HG03439 (cell line): ENCODE data around the gene SPACA4.
A peak's percentile ranks its signal among the peaks of the same experiment; 100 is the strongest.

Experiments
- ATAC-seq: cut with Tn5 transposase; IDR thresholded peaks from one replicate; pipeline ENCODE4 v1.9.1; 2021; ENCODE audit warnings: mild to moderate bottlenecking, moderate library complexity; ENCODE audit not compliant: unreplicated experiment

Gene SPACA4

DNA sequence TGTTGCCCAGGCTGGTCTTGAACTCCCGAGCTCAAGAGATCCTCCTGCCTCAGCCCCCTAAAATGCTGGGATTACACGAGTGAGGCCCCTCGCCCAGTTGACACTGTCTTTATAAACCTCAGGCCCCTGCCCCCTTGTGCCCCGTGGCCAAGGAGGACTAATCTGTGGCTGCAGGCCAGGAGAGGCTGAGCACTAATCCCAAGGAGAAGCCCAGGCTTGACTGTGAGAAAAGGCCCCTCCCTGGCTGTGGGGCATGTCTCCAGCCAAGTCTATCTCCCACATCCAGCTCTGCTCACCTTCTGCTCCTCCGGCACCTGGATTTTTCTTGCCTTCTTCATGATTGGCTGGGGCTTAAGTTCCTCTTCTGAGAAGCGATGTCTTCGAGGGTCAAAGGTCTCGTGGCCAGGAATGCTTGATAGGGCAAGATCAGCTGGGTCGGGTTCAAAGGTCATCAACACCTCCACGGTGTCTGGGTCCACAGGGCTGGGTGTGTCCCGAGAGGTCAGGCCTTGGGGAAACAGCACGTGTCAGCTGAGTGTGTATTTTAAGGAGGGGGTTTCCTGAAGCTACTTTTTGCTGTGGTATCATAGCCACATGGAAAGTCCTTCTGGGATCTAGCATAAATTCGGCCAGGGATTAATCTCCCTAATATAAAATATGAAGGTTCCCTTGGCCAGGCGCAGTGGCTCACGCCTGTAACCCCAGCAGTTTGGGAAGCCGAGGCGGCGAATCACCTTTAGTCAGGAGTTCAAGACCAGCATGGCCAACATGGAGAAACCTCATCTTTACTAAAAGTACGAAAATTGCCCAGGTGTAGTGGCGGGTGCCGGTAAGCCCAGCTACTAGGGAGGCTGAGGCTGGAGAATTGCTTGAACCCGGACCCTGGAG, 26.9 kb downstream of the SPACA4 start:
- ATAC-seq: no peak

- ATAC-seq: no peak
Measured at GRCh38 chr19:48634036-48634342, 27.4 kb downstream of the SPACA4 start.

GRCh38 chr19:48634424-48635262, 28.1 kb downstream of the SPACA4 start:
- ATAC-seq: peak; percentile 35

GRCh38 chr19:48635263-48635965, 28.9 kb downstream of the SPACA4 start:
- no peak for ATAC-seq

DNA sequence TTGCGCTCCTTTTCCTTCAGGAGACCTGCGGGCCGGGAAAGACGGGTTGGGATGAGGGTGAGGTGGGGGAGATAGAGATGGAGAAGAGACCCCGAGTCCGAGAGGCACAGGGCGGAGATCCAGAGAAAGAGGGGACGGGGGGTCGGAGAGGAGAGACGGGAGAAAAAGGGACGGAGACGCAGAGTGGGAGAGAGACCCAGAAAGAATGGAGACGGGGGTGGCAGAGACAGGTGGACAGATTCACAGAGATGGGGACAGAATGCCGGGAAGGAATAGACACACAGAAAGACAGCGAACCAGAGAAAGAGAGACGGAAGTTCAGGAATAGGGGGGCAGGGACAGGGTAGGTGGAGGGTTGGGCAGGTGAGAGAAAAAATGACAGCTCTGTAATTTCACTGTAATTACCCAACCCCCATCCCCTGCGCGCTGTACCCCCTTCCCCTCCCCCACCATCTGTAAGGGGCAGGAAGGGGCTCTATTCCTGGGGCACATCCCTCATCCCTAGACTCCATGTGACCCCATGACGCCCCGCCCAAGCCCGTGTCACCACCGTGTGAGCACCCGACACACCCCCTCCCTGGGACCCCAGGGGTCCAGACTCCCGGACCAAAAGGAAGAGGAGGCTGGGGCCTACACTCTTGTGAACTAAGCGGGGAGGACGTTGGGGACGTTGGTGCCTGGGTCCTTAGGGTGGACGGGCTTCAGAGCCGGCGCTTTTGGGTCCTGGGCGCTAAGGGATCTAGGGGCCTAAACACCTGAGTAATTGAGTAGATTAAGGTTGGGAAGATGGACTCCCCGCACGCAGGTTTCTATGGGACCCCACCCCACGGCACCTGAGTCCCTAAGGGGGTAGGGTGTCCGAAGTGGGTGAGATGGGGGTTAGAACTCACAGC, 29.7 kb downstream of the SPACA4 start:
- no peak for ATAC-seq

GRCh38 chr19:48636859-48637448, 30.4 kb downstream of the SPACA4 start, which contains the start of gene DBP:
TSS of gene DBP (minus strand) at chr19:48637379. CDS start at chr19:48636994, 385 bp downstream.
- peak; percentile 0 for ATAC-seq

- ATAC-seq: peak; percentile 58
Measured at GRCh38 chr19:48637449-48637947, 31.0 kb downstream of the SPACA4 start.

- peak; percentile 14 for ATAC-seq
Measured at GRCh38 chr19:48637948-48638830, 31.6 kb downstream of the SPACA4 start.

DNA sequence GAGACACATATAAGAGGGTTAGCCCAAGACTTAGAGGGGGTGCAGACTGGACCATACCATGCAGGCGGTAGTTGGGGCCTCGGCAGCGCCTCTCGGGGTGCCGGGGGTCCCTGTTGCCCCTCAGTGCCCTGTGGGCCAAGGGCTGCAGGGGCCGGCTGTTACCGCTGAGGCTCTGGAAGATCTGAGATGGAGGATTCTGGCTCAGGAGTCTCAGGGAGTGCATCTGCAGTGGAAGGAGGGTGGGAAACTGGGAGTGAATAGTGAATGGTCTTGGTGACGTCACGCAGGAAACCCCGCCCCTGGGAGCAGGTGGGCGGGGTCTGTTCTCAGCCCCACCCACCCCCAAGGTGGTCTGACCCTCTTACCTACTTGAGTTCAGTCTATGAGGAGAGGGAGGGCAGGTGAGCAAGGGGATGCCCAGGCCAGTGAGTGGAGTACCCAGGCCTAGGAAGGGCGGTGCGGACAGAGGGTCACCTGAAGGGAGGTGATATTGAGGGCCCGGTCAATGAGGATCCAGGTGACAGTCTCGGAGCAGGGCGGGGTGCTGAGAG, 32.4 kb downstream of the SPACA4 start:
- ATAC-seq: no peak

DNA sequence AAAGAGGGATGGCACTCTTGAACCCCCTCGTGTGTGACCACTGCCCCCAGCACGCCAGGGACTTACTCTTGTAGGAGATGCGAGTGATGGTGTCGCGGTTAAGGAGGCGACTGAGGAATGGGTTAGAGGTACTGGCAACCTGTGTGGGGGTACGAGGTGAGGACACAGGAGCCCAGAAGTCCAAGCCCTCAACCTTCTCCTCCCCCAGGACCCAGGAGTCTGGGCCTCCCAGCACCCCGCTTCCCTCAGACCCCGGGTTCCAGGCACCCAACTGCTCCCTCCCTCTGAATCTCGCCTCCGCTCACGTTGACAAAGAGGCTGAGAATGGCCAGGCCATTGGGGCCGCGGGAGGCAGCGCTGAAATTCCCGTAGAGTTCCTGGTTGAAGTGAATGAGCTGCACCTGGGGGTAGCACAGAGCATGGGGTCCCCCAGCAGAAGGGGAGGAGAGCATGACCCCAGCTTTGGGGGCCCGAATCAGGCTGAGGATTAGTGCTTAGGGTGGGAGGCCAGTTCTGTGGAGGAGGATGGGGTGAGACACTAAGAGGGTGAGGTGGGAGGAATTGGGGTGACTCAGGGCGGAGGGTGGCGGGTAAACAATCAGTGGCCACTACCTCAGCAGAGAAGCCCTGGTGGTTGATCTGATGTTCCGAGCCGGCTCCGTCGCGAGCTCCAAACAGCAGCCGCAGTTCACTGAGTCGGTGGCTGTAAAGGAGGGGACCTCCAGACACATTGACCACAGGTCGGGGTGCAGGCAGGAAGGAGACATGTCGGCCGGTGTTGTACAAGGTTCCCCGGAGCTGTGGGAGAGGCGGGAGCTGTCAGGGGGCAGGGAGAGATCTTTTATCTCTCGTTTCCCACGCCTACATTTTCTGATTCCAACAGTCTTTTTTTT, 33.2 kb downstream of the SPACA4 start:
- no peak for ATAC-seq

DNA sequence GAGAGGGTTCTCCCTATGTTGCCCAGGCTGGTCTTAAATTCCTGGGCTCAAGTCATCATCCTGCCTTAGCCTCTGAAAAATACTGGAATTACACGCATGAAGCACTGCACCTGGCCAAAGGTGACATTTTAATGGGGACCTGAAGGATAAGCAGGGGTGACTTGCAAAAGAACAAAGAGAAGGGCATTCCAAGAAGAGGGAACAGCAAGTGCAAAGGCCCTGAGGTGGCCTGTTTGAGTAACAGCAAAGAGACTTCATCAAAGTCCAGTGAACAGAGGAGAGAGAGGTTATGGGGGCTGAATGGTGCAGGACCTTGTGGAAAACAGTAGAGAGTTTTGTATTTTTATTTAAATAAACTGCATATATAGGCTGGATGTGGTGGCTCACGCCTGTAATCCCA, 35.3 kb downstream of the SPACA4 start:
- ATAC-seq: no peak

GRCh38 chr19:48642862-48643261, 36.3 kb downstream of the SPACA4 start:
- ATAC-seq: no peak

DNA sequence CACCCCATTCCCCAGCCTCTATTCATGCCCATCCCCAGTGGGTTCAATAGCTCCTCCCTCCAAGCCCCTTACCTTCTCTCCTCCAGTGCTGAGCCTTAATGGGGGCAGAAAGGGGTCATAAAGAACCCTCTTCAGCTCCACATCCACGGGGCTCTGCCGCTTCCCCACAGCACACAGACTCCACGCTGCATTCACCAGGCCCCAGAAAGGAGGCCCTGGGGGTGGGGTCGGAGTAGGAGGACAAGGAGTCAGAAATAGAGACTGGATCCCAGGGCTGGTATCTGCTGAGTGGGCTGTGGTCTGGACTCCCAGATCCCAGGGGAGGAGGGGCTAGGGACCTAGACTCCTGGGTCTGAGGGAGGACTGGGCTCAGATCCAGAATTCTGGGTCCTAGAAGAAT, 37.8 kb downstream of the SPACA4 start:
- ATAC-seq: no peak

DNA sequence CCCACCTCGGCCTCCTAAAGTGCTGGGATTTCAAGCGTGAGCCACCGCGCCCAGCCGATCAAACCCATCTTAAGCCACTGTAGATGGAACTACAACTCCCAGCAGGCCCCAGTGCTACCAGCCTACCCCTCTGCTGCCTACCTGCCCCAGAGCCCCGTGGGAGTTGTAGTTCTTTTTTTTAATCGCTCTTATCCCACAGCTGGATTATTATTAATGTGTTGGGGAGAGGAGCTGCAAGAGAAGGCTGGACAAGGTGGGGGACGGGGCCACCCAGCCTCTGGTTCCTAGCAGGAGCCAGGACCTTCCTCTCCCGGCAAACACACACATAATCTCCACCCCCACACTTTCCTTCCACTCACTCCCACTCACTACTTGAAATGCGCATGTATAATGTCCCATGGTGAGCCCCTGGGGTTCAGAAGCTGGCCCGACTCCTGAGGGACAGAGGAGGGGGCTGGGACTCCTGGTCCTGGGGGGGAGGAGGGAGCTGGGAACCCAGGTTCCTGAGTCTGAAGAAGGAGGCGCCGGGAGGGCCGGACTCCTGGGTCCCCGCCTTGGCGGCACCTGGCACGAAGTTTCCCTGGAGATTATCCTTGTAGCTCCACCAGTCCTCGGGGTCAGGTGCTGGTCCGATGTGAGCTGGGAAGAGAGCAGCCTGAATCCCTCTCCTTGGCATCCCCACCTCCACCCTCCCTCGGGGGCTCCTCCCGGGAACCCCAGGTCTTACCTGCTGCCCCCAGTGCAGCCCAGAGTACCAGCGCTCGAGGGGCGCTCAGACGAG, 38.5 kb downstream of the SPACA4 start:
- ATAC-seq: no peak

- no peak for ATAC-seq
Measured at GRCh38 chr19:48645620-48646000, 39.1 kb downstream of the SPACA4 start.

DNA sequence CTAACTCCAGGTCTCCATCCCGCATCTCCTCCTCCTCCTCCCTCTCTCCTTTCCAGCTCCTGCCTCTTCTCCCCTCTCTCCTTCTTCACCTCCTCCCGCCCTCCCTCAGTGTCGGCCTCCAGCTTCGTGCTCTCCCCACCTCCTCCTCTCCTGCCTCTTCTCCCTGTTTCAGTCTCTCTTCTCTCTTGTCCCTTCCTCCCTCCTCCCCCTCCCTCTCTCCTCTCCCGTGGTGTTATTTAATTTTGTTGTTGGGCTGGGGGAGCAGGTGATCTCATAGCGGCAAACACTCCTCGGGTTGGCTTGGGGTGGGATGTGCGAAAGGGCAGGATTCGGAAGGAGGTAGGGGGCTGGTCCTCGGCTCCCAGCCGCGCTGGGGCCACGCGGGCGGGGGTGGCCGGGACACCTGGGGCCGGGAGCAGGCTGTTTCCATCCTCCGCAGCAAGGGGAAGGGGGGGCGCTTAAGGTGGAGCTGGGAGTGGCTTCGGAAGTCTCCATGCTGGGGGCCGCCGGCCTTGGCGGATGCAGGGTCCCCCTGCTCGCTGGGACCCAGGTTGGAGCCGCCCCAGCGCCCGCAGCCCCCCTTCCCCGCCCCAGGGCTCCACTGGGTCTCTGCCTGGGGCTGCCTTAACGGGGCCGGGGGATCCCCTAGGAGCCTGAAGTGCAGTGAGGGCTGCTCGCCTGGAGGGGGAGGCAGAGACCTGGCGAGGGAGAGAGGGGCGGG, 39.6 kb downstream of the SPACA4 start, which contains the start of gene CA11:
Gene CA11, minus strand, starts transcription at position 187 of the 721 bp plus-strand sequence. CDS start 555 bp downstream, outside the sequence.
- ATAC-seq: peak; percentile 63
